Measurements from ENCODE around the gene APOC1. TPM values are rescaled to one million over a fixed set of nuclear protein-coding genes. Genes with fewer than 3 reads are reported as not detected.

Gene APOC1
- total RNA-seq, 1 donor from 2014 or later, result 2.2 TPM

- H3K9ac ChIP-seq (ENCODE audit: low read length), result no peak overlapping the region
- no peak overlapping the region for H3K4me3 ChIP-seq (ENCODE audit: insufficient read depth, low read depth, low read length)
- H3K4me2 ChIP-seq (ENCODE audit: low read length), result no peak overlapping the region
- DNase-seq (ENCODE audit: low read depth) (no peak), FAIRE-seq (no peak)
- Mint-ChIP-seq H3K27me3 (ENCODE audit: low read depth, unreplicated experiment) (no peaks in the 10 kb centered on the region), H3K27ac (ENCODE audit: unreplicated experiment) (peak overlapping the region; percentile 77), H3K4me3 (ENCODE audit: unreplicated experiment) (peak overlapping the region; percentile 40), H3K9me3 (ENCODE audit: unreplicated experiment) (peaks cover 2% of the 10 kb centered on the region), H3K36me3 (ENCODE audit: low read depth, unreplicated experiment) (peaks cover 26% of the 10 kb centered on the region), H3K4me1 (ENCODE audit: low read depth, unreplicated experiment) (peaks cover 33% of the 10 kb centered on the region)
- H3K9me3 ChIP-seq (ENCODE audit: insufficient read depth, low read depth, low read length), result no peaks in the 10 kb centered on the region
- no peak for TF ChIP-seq CTCF (IDR thresholded peaks at IDR 0.05; ENCODE audit: insufficient read depth, low read depth, low read length)
- no peak for TF ChIP-seq EZH2 (IDR thresholded peaks at IDR 0.05; ENCODE audit: insufficient read depth, low read length)
- peaks cover 25% of the 10 kb centered on the region for H3K36me3 ChIP-seq (ENCODE audit: insufficient read depth, low read length)
- peaks cover 37% of the 10 kb centered on the region for H4K20me1 ChIP-seq (ENCODE audit: insufficient read depth, low read length)
- H3K27me3 ChIP-seq (ENCODE audit: insufficient read depth, low read length), result no peaks in the 10 kb centered on the region
- H3K4me1 ChIP-seq (ENCODE audit: insufficient read depth, low read length), result peaks cover 33% of the 10 kb centered on the region
- H3K27ac ChIP-seq (ENCODE audit: low read depth, low read length), result no peak overlapping the region
- peaks cover 7% of the 10 kb centered on the region for H3K79me2 ChIP-seq (ENCODE audit: insufficient read depth, low read length)
- no peak overlapping the region for H2AFZ ChIP-seq (ENCODE audit: low read depth, low read length)
Measured at GRCh38 chr19:44878120-44878865, 36.1 kb upstream of the APOC1 start.

GRCh38 chr19:44879309-44880065, 34.9 kb upstream of the APOC1 start:
- Histone ChIP-seq H2AFZ (ENCODE audit: low read depth, low read length) (no peak overlapping the region), H3K36me3 (ENCODE audit: insufficient read depth, low read length) (peaks cover 15% of the 10 kb centered on the region), H4K20me1 (ENCODE audit: insufficient read depth, low read length) (peaks cover 31% of the 10 kb centered on the region), H3K9ac (ENCODE audit: low read length) (no peak overlapping the region), H3K4me1 (ENCODE audit: insufficient read depth, low read length) (peaks cover 33% of the 10 kb centered on the region), H3K9me3 (ENCODE audit: insufficient read depth, low read depth, low read length) (no peaks in the 10 kb centered on the region), H3K4me2 (ENCODE audit: low read length) (no peak overlapping the region), H3K79me2 (ENCODE audit: insufficient read depth, low read length) (peaks cover 4% of the 10 kb centered on the region), H3K27ac (ENCODE audit: low read depth, low read length) (no peak overlapping the region), H3K27me3 (ENCODE audit: insufficient read depth, low read length) (no peaks in the 10 kb centered on the region), H3K4me3 (ENCODE audit: insufficient read depth, low read depth, low read length) (no peak overlapping the region)
- DNase-seq (ENCODE audit: low read depth) (no peak), FAIRE-seq (no peak)
- peak overlapping the region; percentile 36 for H3K27ac Mint-ChIP-seq (ENCODE audit: unreplicated experiment)
- peaks cover 26% of the 10 kb centered on the region for H3K36me3 Mint-ChIP-seq (ENCODE audit: low read depth, unreplicated experiment)
- peaks cover 36% of the 10 kb centered on the region for H3K4me1 Mint-ChIP-seq (ENCODE audit: low read depth, unreplicated experiment)
- no peaks in the 10 kb centered on the region for H3K27me3 Mint-ChIP-seq (ENCODE audit: low read depth, unreplicated experiment)
- H3K9me3 Mint-ChIP-seq (ENCODE audit: unreplicated experiment), result peaks cover 2% of the 10 kb centered on the region
- TF ChIP-seq CTCF (IDR thresholded peaks at IDR 0.05; ENCODE audit: insufficient read depth, low read depth, low read length) (no peak), EZH2 (IDR thresholded peaks at IDR 0.05; ENCODE audit: insufficient read depth, low read length) (no peak)
- H3K4me3 Mint-ChIP-seq (ENCODE audit: unreplicated experiment), result no peak overlapping the region

All from astrocyte (in vitro differentiated cells and primary cell).